LHCN-M2 (cell line): ENCODE results near the gene MMP7. TPM values are rescaled to one million over a fixed set of nuclear protein-coding genes. Genes with fewer than 3 reads are reported as not detected.

Experiments used
- total RNA-seq: library from RNA; depleted of rRNA; stranded (reverse); fragments of >200 nt; gene quantifications from 2 replicates; pipeline ENCODE4 v1.2.3, GENCODE V29; 2014; rRNA removed

MMP7 gene
- total RNA-seq, 1 experiment from 2014 or later, result 1.3 TPM

Other genes starting within 250 kb of the MMP7 start
- gene BIRC3, start 213.3 kb downstream of the MMP7 start, total RNA-seq, result 0.40 and 0.64 TPM in 2 replicates
- gene BIRC2, start 183.5 kb downstream of the MMP7 start, total RNA-seq, result 65.9 and 77.4 TPM in 2 replicates
- gene TMEM123, start 78.0 kb downstream of the MMP7 start, total RNA-seq, result 132 and 149 TPM in 2 replicates
- gene MMP20, start 94.6 kb upstream of the MMP7 start, total RNA-seq, result not detected in 2 replicates
- gene MMP27, start 175.0 kb upstream of the MMP7 start, total RNA-seq, result not detected in 2 replicates
- not detected in 2 replicates for gene MMP8, start 194.2 kb upstream of the MMP7 start, total RNA-seq
- not detected in 2 replicates for gene MMP10, start 249.9 kb upstream of the MMP7 start, total RNA-seq